NCI-H526 (cell line): ENCODE data around the gene PHYKPL.
A peak's percentile ranks its signal among the peaks of the same experiment; 100 is the strongest.

Experiments
- DNase-seq, 2 experiments: peaks; one replicate each; lab custom pipeline; 2025; lab: John Stamatoyannopoulos, UW

The PHYKPL gene

DNA sequence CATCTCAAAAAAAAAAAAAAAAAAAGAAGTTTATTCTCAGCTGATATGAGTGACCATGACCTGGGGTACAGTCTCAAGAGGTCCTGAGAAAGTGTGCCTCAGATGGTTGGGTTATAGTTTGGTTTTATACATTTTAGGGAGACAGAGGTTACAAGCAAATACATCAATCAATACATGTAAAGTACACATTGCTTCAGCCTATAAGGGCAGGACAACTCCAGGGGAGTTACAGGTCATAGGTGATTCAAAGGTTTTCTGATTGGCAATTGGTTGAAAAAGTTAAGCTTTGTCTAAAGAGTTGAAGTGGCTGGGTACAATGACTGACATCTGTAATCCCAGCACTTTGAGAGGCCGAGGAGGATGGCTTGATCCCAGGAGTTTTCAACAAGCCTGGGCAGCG lies 43.2 kb downstream of the PHYKPL start:
- DNase-seq: no peak

DNA sequence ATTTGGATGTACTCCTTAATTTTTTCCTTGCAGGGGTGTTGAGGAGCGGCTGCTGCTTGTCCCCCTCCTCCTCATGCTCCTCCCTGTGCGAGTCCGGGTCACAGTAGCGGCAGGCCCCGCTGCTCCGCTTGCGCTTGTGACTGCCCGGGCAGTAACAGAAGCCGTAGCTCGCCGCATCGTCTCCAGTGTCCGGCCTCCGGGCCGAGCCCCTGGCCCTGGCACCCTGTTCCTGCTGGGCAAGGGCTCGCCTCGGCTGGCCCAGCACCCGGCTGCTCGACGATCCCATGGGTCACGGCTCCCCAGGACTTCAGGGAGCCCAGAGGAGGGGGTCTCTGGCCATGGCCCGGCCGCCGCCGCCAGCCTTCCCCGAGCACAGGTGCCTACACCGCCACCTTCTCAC lies 45.6 kb downstream of the PHYKPL start, which contains the start of gene GMCL2:
TSS of gene GMCL2 (minus strand) at position 358 of the 400 bp plus-strand sequence. CDS start at position 286, 72 bp downstream.
- no peak for DNase-seq

DNA sequence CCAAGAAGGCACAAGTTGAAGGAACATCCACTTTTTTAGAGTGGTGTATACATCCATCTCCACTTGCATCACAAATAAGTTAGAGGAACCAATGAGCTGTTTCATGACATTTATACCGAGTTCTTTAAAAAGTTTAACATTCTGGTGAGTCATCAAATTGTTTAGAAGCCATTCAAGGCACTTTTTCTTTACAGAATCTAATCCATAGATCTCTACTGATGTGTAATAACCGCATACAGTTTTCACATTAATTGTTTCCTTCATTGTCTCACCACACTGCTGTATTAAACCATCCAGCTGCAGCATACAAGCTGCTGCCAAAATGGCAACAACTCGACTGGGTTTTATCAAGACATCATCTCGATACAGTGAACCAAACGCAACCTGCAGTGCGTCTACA lies 46.2 kb downstream of the PHYKPL start:
- DNase-seq: no peak

DNA sequence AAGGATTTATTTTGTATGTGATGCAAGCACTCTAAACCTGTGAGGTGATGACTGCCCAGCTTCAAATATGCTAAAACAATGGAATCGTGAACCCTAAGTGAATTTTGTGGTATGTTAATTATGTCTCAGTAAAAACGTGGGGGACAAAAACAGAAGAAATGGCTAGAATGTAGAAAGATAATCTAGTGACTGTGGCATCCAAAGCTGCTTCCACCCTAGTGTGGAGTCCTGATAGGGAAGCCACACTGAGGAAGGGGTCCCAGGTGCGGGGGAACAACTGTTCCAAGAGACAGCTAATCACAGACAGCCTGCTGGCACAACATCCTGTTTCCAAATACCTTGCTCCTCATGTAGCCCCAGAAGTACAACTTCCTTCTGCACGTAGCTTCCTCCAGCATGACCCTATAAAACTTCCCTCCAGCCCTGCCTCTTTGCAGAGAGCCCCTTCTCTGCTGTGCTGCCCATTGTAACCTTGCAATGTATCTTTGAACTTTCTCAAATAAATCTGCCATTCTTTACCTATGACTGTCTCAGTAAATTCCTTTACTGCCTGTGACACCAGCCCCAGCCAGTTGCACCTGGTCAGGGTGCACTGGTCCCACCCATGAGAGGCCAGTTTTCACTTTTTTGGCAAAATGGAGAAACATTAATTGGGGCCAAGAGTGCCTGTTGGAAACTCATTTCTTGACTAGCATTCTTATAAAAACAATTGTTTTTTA lies 50.3 kb downstream of the PHYKPL start:
- DNase-seq: no peak

DNA sequence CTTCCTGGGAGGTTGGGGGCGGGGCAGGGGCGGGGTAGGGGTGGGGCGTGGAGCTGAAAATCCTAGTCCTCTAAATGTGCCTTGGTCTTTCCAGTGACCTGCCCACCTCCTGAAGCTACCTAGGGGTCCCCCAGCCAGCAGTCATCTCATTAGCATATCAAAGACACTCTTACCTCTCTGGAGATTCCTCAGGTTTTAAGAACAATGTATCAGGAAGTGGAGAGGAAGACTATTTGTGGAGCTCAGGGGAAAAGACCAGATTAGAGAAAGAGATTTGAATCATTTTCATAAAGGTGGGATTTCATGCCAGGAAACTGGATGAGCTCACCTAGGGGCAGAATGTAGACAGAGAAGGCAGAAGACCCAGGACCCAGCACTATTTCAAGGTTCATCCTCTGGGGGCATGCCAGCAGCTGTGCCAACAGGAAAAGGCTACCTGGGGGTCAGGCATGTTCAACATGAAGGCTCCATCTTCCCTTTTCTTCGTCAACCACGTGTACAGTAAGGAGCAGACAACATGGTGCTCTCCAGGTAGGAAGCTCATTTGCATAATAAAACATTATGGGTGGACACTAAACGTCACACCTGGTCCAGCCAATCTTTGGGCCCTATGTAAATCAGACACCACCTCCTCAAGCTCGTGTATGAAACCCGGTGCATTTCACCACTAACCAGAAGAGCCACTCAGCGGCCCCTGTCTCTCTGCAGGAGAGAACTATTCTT lies 52.3 kb downstream of the PHYKPL start:
- peak; percentile 15 to 32 for DNase-seq

DNA sequence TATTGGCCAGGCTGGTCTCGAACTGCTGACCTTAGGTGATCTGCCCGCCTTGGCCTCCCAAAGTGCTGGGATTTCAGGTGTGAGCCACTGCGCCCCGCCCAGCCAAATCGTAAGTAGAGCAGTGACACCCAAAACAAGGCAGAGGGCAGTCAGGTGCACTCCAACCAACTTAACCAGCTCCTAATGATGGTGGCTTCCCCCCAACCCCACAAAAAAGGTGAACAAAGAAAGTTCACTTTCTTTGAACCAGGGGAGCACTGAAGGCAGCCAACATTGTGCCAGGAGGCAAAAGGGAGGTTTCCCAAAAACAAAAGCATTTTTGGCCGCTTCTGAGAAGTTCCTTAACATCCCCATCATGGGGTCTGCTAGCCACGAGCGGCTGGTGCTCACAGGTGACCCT lies 55.0 kb downstream of the PHYKPL start:
- DNase-seq: no peak

DNA sequence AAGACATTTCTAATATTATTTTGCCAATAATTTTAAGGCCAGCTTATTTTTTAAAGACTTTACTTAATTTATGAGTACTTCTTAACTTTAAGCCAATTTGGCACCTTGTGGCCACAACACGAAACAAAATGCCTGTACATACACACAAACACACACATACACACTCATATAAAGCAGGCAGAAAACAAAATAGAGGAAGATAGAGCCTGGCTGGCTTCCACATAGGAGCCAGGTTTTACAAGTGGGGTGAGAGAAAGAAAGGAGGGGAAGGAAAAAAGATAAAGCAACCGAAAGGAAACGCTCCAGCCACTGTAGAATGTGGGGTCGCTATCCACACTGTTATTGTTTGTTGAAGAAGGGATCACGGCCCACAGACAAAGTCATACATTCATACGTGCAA lies 55.8 kb downstream of the PHYKPL start:
- no peak for DNase-seq

DNA sequence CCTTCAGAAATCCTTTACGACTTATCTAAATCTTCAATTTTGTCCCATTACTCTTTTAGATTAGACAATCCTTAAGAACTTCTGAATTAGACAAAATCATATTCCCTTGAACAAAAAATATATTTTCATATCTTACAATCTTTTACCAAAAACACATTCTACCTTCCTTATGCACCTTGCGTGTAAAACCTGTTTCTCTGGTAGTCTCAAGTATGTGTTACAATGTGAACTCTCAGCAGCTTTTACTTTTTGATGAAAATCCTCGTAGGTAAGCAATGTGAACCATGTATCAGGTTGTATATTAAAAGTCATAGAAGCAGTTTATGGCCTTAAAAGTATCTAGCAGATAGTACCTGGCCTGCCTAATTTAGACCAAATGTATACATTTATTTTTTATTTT lies 58.1 kb downstream of the PHYKPL start:
- DNase-seq: no peak

DNA sequence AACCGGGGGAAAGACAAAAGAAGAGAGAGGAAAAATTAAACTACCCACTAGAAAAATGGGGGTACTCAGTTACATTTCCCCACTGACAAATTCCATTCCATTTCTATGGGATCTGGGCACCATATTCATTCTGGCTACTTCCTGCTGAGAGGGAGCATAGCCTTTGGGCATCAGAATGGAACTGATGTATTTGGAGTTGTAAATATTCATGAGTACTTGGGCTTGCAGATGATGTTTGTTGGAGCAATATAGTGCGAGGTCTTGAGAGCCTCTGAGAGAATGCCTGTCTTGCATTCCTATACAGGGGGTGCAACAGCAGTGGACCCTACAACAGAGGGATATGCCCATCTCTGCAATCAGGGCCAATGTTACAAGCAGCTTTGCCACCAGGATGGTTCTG lies 62.1 kb downstream of the PHYKPL start:
- no peak for DNase-seq

DNA sequence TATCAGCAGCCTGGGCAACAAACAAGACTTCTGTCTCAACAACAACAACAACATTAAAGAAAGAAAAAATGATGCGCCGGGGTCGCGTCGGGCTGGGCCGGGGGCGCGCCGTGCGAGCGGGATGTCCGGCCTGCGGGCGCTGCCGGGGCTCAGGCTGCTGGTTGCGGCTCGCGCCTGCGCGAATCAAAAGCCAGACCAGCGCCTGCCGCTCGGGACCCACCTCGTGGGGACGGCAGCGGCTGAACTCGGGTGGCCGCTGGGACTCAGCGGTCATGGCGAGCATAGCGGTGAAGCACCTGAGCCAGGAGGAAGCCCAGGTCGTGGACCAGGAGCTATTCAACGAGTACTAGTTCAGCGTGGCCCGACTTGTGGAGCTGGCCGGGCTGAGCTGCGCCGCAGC lies 67.0 kb downstream of the PHYKPL start:
- DNase-seq: no peak

DNA sequence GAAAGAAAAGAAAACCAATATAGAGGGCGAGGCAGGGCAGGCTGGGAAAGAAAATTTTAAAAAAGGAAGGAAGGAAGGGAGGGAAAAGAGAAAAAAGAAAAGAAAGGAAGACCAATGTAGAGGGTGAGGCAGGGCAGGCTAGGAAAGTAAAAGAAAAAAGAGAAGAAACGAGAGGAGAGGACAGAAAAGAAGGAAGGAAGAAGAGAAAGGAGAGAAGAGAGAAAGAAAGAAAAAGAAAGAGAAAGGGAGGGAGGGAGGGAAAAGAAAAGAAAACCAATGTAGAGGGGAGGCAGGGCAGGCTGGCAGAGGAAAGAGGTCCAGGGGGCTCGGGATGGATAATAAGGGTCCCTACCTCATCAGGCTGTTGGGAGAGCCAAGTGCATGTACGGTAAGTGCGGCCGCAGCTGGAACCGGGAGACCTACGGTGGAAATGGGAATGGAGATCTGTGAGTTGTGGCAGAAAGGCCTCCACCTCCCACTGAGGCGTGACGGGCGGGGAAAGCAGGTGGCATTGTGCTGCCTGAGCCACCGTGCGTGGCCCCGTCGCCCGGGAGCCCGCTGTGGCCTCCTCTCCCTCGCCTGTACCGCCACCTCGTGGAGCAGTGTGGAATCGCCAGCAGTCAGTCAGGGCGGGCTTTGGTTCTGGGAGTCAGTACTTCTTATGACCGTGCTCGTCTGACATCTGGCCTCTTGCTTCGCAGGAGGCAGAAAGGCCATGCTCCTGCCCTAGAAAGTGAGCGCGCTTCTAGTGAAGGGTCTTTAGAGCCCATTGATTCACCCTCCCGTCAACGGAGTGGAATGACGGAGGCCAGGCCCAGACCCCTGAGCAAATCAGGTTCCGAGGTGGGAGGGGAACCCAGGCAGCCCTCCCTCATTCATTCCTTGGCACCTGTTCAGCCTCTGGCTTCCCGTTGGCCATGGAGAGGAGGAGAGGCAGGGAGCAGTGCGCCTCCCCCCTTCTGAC lies 68.5 kb downstream of the PHYKPL start:
- DNase-seq: peak; percentile 56 to 87

DNA sequence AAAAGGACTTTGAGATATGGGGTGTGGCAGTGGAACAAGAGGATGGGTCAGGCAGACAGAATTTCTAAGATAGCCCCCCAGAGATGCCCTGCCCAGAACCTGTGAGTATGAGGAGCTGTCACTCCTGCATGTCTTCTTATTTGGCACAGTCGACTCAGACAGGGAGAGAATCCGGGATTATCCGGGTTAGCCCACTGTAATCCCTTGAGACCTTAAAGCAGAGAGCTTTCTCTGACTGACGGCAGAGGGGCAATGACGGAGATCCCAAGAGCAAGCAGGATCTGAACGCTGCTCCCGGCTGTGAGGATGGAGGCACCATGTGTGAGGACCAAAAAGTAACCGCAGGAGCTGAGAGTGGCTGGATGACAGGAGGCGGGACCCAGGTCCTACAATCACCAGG lies 70.1 kb downstream of the PHYKPL start:
- DNase-seq: no peak

DNA sequence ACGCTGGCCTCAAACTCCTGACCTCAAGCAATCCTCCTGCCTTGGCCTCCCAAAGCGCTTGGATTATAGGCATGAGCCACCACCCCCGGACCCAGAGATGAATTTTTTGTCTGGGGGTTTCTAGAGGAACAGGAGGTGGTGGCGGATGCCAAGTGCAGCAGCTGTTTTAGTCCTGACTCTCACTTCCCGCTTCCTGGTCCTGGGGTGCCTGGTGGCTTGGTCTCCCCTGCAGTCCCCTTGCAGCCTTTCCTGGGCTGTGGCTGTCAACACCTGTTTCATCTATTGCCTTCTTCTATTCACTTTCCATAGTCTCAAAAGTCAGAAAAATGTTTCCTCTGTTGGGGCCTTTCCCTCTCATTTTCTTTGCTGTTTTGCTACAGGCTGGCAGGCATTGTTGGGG lies 72.4 kb downstream of the PHYKPL start:
- no peak for DNase-seq
